HUES6 (cell line): ENCODE data around the gene GP1BB.

ENCODE experiments used
- H3K27ac ChIP-seq: 2 replicates; pipeline ENCODE4 v1.7.0; 2013; ENCODE audit warnings: low read depth, mild to moderate bottlenecking, low read length, inconsistent platforms
- H3K27me3 ChIP-seq: 2 replicates; pipeline ENCODE4 v1.6.1; 2013; ENCODE audit warnings: low read length; ENCODE audit not compliant: control insufficient read depth, insufficient read depth
- H3K36me3 ChIP-seq: 2 replicates; pipeline ENCODE4 v1.6.1; 2013; ENCODE audit warnings: low read length; ENCODE audit not compliant: control insufficient read depth, insufficient read depth
- H3K4me1 ChIP-seq: 2 replicates; pipeline ENCODE4 v1.6.1; 2013; ENCODE audit warnings: low read length; ENCODE audit not compliant: control insufficient read depth, insufficient read depth
- H3K4me3 ChIP-seq: 2 replicates; pipeline ENCODE4 v1.5.1; 2013; ENCODE audit warnings: low read depth, low read length
- H3K9ac ChIP-seq: one replicate; pipeline ENCODE4 v1.6.1; 2013; ENCODE audit warnings: mild to moderate bottlenecking, low read length
- H3K9me3 ChIP-seq: 2 replicates; pipeline ENCODE4 v1.6.1; 2013; ENCODE audit warnings: low read depth, low read length; ENCODE audit not compliant: control insufficient read depth, insufficient read depth

Gene GP1BB

DNA sequence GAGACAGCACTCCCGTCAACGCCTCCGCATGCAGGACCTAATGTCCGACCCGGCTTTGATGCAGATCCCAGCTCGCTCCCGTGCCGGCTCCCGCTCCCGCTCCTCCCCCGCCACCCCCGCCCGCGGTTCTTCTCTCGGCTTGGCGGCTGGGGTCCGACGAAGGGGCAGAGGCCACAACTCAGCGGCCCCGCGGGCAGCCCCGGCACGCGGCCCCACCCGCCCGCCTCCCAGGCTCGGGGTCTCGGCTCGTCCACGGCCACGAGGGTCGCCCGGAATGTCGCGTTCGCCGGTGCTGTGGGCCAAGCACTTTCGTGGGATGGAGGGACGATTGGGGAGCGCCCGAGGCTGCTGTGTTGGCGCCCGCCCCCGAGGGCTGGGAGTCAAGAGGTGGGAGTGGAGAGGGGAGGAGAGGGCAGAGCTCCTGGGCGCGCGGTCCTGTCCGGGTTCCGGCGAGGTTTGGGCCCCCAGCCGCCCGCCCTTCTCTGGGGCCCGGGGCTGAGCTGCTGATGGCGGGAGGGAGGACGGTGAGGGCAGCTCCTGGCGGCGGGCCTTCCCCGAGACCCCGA lies 31.9 kb downstream of the GP1BB start:
- Histone ChIP-seq H3K9ac (no peak overlapping the region), H3K27ac (no peak overlapping the region), H3K36me3 (no peaks in the 10 kb centered on the region), H3K27me3 (peaks cover 89% of the 10 kb centered on the region), H3K4me3 (peak overlapping the region; percentile 44), H3K4me1 (peaks cover 21% of the 10 kb centered on the region), H3K9me3 (no peaks in the 10 kb centered on the region)

- no peaks in the 10 kb centered on the region for H3K36me3 ChIP-seq
- H3K9ac ChIP-seq: no peak overlapping the region
- peaks cover 93% of the 10 kb centered on the region for H3K27me3 ChIP-seq
- H3K27ac ChIP-seq: no peak overlapping the region
- peak overlapping the region; percentile 44 for H3K4me3 ChIP-seq
- H3K4me1 ChIP-seq: peaks cover 17% of the 10 kb centered on the region
- H3K9me3 ChIP-seq: no peaks in the 10 kb centered on the region
These were observed 32.5 kb downstream of the GP1BB start for GRCh38 chr22:19755722-19756287.

- H3K27ac ChIP-seq: no peak overlapping the region
These were observed 33.2 kb downstream of the GP1BB start for GRCh38 chr22:19756288-19757128.

DNA sequence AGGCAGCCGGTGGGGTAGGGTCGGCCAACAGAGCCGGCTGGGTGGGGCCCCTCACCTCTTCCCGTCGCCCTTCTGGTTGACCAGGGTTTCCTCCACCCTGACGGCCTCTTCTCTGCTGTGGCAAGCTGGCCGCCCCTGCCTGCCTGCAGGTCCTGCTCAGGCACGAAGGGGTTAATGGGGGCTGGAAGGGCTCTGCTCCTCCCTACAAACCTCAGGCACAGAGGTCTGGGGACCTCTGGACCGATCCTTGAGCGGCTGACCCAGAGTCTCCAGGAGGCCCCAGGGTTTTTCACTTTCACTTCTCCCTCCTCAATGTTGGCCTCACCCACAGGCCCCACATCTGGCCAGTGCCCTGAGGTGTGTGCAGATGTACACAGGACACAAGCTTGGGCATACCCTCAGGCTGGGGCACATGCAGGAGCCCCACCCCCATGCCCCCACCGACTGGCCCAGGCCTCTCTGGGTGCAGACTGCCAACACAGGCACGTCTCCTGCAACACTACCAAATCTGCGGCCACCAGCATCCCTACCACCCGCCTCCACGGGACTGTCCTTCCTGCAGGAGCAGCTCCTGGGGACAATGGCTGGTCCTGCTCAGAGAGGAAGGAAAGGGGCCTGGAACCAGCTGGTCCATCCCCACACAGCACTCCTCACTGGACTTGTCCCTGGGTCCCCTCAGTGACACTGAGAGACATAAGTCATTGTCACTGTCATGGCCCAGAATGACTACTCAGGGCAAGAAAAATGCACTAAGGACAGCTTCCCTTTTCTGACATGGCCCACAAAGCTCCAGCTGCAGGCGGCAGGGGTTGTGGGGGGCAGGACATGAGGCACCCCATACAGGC lies 34.0 kb downstream of the GP1BB start:
- H3K4me3 ChIP-seq: 0 out of 2 replicates have a peak overlapping the region, but pooled peaks have one; percentile 51
- no peaks in the 10 kb centered on the region for H3K9me3 ChIP-seq
- H3K27ac ChIP-seq: no peak overlapping the region
- H3K4me1 ChIP-seq: peaks cover 22% of the 10 kb centered on the region
- no peaks in the 10 kb centered on the region for H3K36me3 ChIP-seq
- H3K27me3 ChIP-seq: peaks cover 98% of the 10 kb centered on the region
- H3K9ac ChIP-seq: no peak overlapping the region

More at GRCh38 chr22:19756288-19757128, 33.2 kb downstream of the GP1BB start:
- H3K27me3 ChIP-seq: peaks cover 98% of the 10 kb centered on the region
- no peak overlapping the region for H3K9ac ChIP-seq
- peak overlapping the region; percentile 51 for H3K4me3 ChIP-seq
- H3K4me1 ChIP-seq: peaks cover 14% of the 10 kb centered on the region
- no peaks in the 10 kb centered on the region for H3K36me3 ChIP-seq
- no peaks in the 10 kb centered on the region for H3K9me3 ChIP-seq

GRCh38 chr22:19757985-19758895 lies 34.9 kb downstream of the GP1BB start:
- no peaks in the 10 kb centered on the region for H3K9me3 ChIP-seq
- H3K4me1 ChIP-seq: peaks cover 29% of the 10 kb centered on the region
- H3K4me3 ChIP-seq: no peak overlapping the region
- H3K36me3 ChIP-seq: no peaks in the 10 kb centered on the region
- peaks cover 98% of the 10 kb centered on the region for H3K27me3 ChIP-seq
- H3K27ac ChIP-seq: no peak overlapping the region
- H3K9ac ChIP-seq: no peak overlapping the region

DNA sequence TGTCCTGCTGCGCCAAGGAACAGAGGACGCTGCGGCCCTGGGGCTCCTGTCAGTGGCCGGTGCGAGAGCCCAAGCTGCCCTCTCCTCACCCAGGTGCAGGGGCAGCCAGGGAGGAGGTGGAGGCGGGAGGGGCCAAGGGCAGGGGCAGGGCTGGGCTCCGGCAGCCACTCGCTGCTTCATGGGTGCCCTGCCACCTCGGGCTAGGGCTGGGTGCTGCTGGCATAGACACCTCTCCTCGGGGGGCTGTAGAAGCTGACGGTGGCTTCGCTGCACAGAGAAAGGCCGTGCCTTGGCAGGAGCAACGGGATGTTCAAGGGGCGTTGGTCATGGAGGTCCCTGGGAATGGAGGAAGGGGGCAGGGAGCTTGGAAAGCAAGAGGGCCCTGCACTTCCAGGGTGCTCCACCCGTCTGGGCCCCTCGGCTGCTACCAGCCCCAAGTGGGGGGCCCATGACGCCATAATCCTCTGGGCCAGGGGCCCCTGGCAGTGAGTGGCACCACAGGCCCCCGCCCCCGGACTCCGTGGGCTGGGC lies 35.6 kb downstream of the GP1BB start:
- Histone ChIP-seq H3K9me3 (no peaks in the 10 kb centered on the region), H3K4me3 (0 out of 2 replicates have a peak overlapping the region, but pooled peaks have one; percentile 19), H3K9ac (no peak overlapping the region), H3K4me1 (peaks cover 29% of the 10 kb centered on the region), H3K27me3 (peaks cover 98% of the 10 kb centered on the region), H3K27ac (no peak overlapping the region), H3K36me3 (no peaks in the 10 kb centered on the region)

- peak overlapping the region; percentile 19 for H3K4me3 ChIP-seq
- H3K27ac ChIP-seq: no peak overlapping the region
- no peaks in the 10 kb centered on the region for H3K36me3 ChIP-seq
- H3K9me3 ChIP-seq: no peaks in the 10 kb centered on the region
- no peak overlapping the region for H3K9ac ChIP-seq
- H3K27me3 ChIP-seq: peaks cover 98% of the 10 kb centered on the region
- H3K4me1 ChIP-seq: peaks cover 34% of the 10 kb centered on the region
These were observed 36.2 kb downstream of the GP1BB start for GRCh38 chr22:19759427-19760057.

- Histone ChIP-seq H3K4me1 (peaks cover 41% of the 10 kb centered on the region), H3K27ac (no peak within 1 kb of the TSS), H3K4me3 (peak within 1 kb of the TSS; percentile 59), H3K27me3 (peaks cover 98% of the 10 kb centered on the region), H3K9me3 (no peaks in the 10 kb centered on the region), H3K36me3 (no peaks in the 10 kb centered on the region), H3K9ac (no peak within 1 kb of the TSS)
These were observed 37.0 kb downstream of the GP1BB start, which contains the start of gene TBX1 for GRCh38 chr22:19760058-19760950. TSS of gene TBX1 (plus strand) at chr22:19760778. CDS start at chr22:19760844, 66 bp downstream.
